DMS153 treated with DMSO at 0.1 percent for 48 hours (cell line): ENCODE measurements around the gene AGXT.

ENCODE experiments used
- DNase-seq: peaks from one replicate; lab custom pipeline; 2025; ENCODE audit not compliant: unreplicated experiment; lab: John Stamatoyannopoulos, UW

Gene AGXT

GRCh38 chr2:240884745-240885144 is 16.1 kb downstream of the AGXT start:
- DNase-seq: no peak

- no peak for DNase-seq
Measured at GRCh38 chr2:240885566-240885965, 16.9 kb downstream of the AGXT start.

GRCh38 chr2:240886023-240886565 is 17.5 kb downstream of the AGXT start:
- DNase-seq: no peak

GRCh38 chr2:240886678-240887609 is 18.3 kb downstream of the AGXT start:
- DNase-seq: no peak

- no peak for DNase-seq
Measured at GRCh38 chr2:240887631-240888030, 19.0 kb downstream of the AGXT start.

GRCh38 chr2:240888130-240888889 is 19.7 kb downstream of the AGXT start:
- DNase-seq: no peak

- no peak for DNase-seq
Measured at GRCh38 chr2:240888890-240889573, 20.4 kb downstream of the AGXT start.

GRCh38 chr2:240889601-240890560 is 21.3 kb downstream of the AGXT start:
- no peak for DNase-seq

- DNase-seq: no peak
Measured at GRCh38 chr2:240890691-240891090, 22.1 kb downstream of the AGXT start.

- DNase-seq: no peak
Measured at GRCh38 chr2:240891492-240892340, 23.1 kb downstream of the AGXT start.

- no peak for DNase-seq
Measured at GRCh38 chr2:240892356-240892755, 23.7 kb downstream of the AGXT start.

- DNase-seq: no peak
Measured at GRCh38 chr2:240892925-240893324, 24.3 kb downstream of the AGXT start.

GRCh38 chr2:240893363-240893844 is 24.8 kb downstream of the AGXT start:
- no peak for DNase-seq

GRCh38 chr2:240894006-240894405 is 25.4 kb downstream of the AGXT start:
- DNase-seq: no peak

GRCh38 chr2:240894836-240895558 is 26.4 kb downstream of the AGXT start:
- DNase-seq: no peak

- DNase-seq: no peak
Measured at GRCh38 chr2:240895656-240896388, 27.2 kb downstream of the AGXT start, which contains the start of gene MAB21L4. TSS of gene MAB21L4 (minus strand) at chr2:240896156. CDS start at chr2:240895997, 159 bp downstream.

- no peak for DNase-seq
Measured at GRCh38 chr2:240896394-240896793, 27.8 kb downstream of the AGXT start.
